Panc1 (cell line): ENCODE data around the gene CCDC183.

Experiments used
- SIN3A ChIP-seq: IDR thresholded peaks from 2 replicates; pipeline ENCODE4 v1.6.1; 2012; ENCODE audit warnings: low read depth, mild to moderate bottlenecking, low read length, moderate library complexity, borderline replicate concordance; ENCODE audit not compliant: insufficient read depth
- TF ChIP-seq, protein P1 (sequence below): fragments of 450-650 bp; IDR thresholded peaks from 2 replicates; pipeline ENCODE4 v1.5.1; 2017; ENCODE audit warnings: mild to moderate bottlenecking

DNA sequence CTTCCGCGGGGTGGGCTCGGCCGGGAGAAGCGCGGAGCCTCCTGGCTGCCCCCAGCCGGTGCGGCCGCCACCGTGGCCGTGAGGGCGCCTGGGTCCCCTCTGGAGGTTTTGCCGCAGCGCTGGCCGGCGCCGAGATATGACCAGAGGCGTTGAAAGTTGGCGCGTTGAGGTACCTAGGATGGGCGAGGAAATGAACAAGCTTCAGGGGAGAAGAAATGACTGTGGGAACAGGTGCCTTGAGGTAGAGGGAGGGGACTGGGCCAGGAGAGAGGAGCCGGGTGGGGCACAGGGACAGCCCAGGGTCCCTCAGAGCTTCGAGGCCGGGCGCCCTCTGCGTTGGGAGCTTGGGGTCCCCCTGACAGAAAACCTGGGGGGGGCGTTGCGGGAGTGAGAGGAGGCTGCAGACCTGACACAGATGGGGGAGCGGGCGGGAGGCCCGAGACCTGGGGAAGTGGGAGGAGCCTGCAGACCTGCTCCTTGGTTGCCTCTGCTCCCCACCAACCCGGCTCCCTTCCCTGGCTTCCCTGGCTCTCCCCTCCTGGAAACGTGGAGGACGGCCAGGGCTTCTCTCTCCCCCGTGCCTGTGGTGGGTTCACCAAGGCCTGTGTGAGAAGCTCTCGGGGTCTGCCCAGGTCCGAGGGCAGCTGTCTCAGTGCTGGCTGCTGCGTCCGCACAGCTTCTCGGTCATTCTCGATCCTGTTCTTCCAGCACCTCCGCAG, 25.8 kb downstream of the CCDC183 start:
- TF ChIP-seq, protein P1, sequence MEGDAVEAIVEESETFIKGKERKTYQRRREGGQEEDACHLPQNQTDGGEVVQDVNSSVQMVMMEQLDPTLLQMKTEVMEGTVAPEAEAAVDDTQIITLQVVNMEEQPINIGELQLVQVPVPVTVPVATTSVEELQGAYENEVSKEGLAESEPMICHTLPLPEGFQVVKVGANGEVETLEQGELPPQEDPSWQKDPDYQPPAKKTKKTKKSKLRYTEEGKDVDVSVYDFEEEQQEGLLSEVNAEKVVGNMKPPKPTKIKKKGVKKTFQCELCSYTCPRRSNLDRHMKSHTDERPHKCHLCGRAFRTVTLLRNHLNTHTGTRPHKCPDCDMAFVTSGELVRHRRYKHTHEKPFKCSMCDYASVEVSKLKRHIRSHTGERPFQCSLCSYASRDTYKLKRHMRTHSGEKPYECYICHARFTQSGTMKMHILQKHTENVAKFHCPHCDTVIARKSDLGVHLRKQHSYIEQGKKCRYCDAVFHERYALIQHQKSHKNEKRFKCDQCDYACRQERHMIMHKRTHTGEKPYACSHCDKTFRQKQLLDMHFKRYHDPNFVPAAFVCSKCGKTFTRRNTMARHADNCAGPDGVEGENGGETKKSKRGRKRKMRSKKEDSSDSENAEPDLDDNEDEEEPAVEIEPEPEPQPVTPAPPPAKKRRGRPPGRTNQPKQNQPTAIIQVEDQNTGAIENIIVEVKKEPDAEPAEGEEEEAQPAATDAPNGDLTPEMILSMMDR = no peak
- TF ChIP-seq SIN3A = no peak
